Measurements from ENCODE around the gene SLC10A6. TPM values are rescaled to one million over a fixed set of nuclear protein-coding genes. Genes with fewer than 3 reads are reported as not detected.

Gene SLC10A6
- total and polyA plus RNA-seq, 9 of the 15 experiments (the other 6 are each of a cell fraction or from before 2014, with no cell fraction given): not detected

DNA sequence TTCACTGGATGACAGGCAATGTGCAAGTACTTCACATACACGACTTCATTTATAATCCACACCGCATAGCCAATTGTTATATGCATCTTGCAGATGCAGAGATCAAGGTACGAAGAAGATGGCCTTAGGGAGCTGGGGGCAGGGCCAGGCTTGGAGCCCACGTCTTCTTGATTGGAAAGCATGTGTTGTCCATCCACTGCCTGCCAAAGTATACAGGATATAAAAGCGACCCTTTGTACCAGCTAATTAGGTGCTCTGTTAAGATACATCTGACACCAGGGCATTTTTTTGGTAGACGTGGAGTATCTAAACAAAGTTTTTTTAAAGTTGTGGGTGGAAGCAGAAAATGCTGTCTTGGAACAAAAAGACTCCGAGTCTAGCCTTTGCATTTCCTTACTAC lies 41.6 kb upstream of the SLC10A6 start (continued):
- TF ChIP-seq ZBTB40 (IDR thresholded peaks at IDR 0.05): no peak
- TF ChIP-seq ZBTB40 (CRISPR knock-in tag; IDR thresholded peaks at IDR 0.05): no peak
